Activated CD4-positive, alpha-beta T cell treated with anti-CD3 and anti-CD28 coated beads for 36 hours (primary cell): ENCODE measurements around the gene TMPRSS9. TPM values are rescaled to one million over a fixed set of nuclear protein-coding genes. Genes with fewer than 3 reads are reported as not detected.

Experiments used
- ATAC-seq: fragments of 200-7000 bp; cut with Tn5 transposase; one replicate; pipeline ENCODE4 v1.10.0; 2021; ENCODE audit warnings: mild to moderate bottlenecking, moderate library complexity
- CTCF ChIA-PET: fragments of 350-600 bp; sonication (Branson Sonifier 250); formaldehyde crosslinking; loops from one replicate; lab custom pipeline; 2021; ENCODE audit warnings: antibody characterized with exemption; lab: Charles Lee
- POLR2A ChIA-PET: fragments of 350-600 bp; sonication (Branson Sonifier 250); formaldehyde crosslinking; loops from one replicate; lab custom pipeline; 2021; ENCODE audit warnings: antibody characterized with exemption, inconsistent platforms; lab: Charles Lee
- DNase-seq: peaks from one replicate; pipeline ENCODE4 v3.0.0-alpha.2; 2020
- H3K27ac Mint-ChIP-seq: one replicate; pipeline ENCODE4 v1.8.0; 2021; ENCODE audit warnings: mixed read lengths
- H3K27me3 Mint-ChIP-seq: one replicate; pipeline ENCODE4 v1.8.0; 2021; ENCODE audit warnings: mixed read lengths
- H3K36me3 Mint-ChIP-seq: one replicate; pipeline ENCODE4 v1.8.0; 2021; ENCODE audit warnings: low read depth, mixed read lengths
- H3K4me1 Mint-ChIP-seq: one replicate; pipeline ENCODE4 v1.8.0; 2021; ENCODE audit warnings: mixed read lengths
- H3K4me3 Mint-ChIP-seq: one replicate; pipeline ENCODE4 v1.8.0; 2021; ENCODE audit warnings: mild to moderate bottlenecking, moderate library complexity, mixed read lengths
- H3K9me3 Mint-ChIP-seq: one replicate; pipeline ENCODE4 v1.8.0; 2021; ENCODE audit warnings: low read depth, mixed read lengths
- intact Hi-C, 2 experiments: fragments of 100-400 bp; cut with DNase I in 1 of 2; cut with micrococcal nuclease in 1 of 2; formaldehyde crosslinking; loops; one replicate each; pipeline versions ENCODE4 v1.14.2 to v1.15.1; 2022 to 2024; cut with DNase I, micrococcal nuclease
- total RNA-seq, 2 experiments: library from RNA; stranded (reverse); gene quantifications; one replicate each; pipeline ENCODE4 v1.2.3, GENCODE V29; 2021

The TMPRSS9 gene
- total RNA-seq, 2 experiments from 2014 or later = not detected

GRCh38 chr19:2436384-2436783 lies 76.3 kb downstream of the TMPRSS9 start:
- ATAC-seq = no peak
- CTCF ChIA-PET = interaction anchor here (1.0 kb wide), 1 partner anchor 9 kb away, joined by 4 read pairs; the partner anchor contains the start of gene TIMM13

GRCh38 chr19:2436926-2437325 lies 76.9 kb downstream of the TMPRSS9 start:
- ATAC-seq (no peak), DNase-seq (no peak)
- Mint-ChIP-seq H3K4me3 (no peak overlapping the region), H3K4me1 (no peaks in the 10 kb centered on the region), H3K9me3 (no peaks in the 10 kb centered on the region), H3K36me3 (peaks cover 23% of the 10 kb centered on the region), H3K27me3 (no peaks in the 10 kb centered on the region), H3K27ac (no peak overlapping the region)
- POLR2A ChIA-PET = no interaction called here
- CTCF ChIA-PET = interaction anchor here (1.0 kb wide), 1 partner anchor 9 kb away, joined by 4 read pairs; the partner anchor contains the start of gene TIMM13
- intact Hi-C loops = no loop called here

More at GRCh38 chr19:2436384-2436783, 76.3 kb downstream of the TMPRSS9 start:
- H3K9me3 Mint-ChIP-seq = no peaks in the 10 kb centered on the region
- POLR2A ChIA-PET = no interaction called here
- DNase-seq = no peak
- H3K4me1 Mint-ChIP-seq = no peaks in the 10 kb centered on the region
- H3K36me3 Mint-ChIP-seq = peaks cover 28% of the 10 kb centered on the region
- no peaks in the 10 kb centered on the region for H3K27me3 Mint-ChIP-seq
- no peak overlapping the region for H3K27ac Mint-ChIP-seq
- no peak overlapping the region for H3K4me3 Mint-ChIP-seq
- intact Hi-C loops = no loop called here

- no peaks in the 10 kb centered on the region for H3K4me1 Mint-ChIP-seq
- no peak overlapping the region for H3K27ac Mint-ChIP-seq
Observed at GRCh38 chr19:2438178-2438577, 78.1 kb downstream of the TMPRSS9 start.

GRCh38 chr19:2440515-2440914 lies 80.5 kb downstream of the TMPRSS9 start:
- no peaks in the 10 kb centered on the region for H3K9me3 Mint-ChIP-seq
- ATAC-seq = no peak
- ChIA-PET POLR2A (no interaction called here), CTCF (interaction anchor here (0.6 kb wide), 1 partner anchor 45 kb away, joined by 3 read pairs; no protein-coding TSS in a partner anchor)
- H3K27ac Mint-ChIP-seq = no peak overlapping the region
- DNase-seq = no peak
- peaks cover 16% of the 10 kb centered on the region for H3K36me3 Mint-ChIP-seq
- no peak overlapping the region for H3K4me3 Mint-ChIP-seq
- no peaks in the 10 kb centered on the region for H3K27me3 Mint-ChIP-seq
- intact Hi-C loops = no loop called here
- no peaks in the 10 kb centered on the region for H3K4me1 Mint-ChIP-seq

More at GRCh38 chr19:2438178-2438577, 78.1 kb downstream of the TMPRSS9 start:
- ATAC-seq = no peak
- H3K4me3 Mint-ChIP-seq = no peak overlapping the region
- CTCF ChIA-PET = no interaction called here
- POLR2A ChIA-PET = interaction anchor here (0.6 kb wide), 2 partner anchors 10 to 199 kb away, joined by 3 read pairs; no protein-coding TSS in a partner anchor
- H3K9me3 Mint-ChIP-seq = no peaks in the 10 kb centered on the region
- intact Hi-C loops = no loop called here
- no peaks in the 10 kb centered on the region for H3K27me3 Mint-ChIP-seq
- DNase-seq = no peak
- H3K36me3 Mint-ChIP-seq = peaks cover 17% of the 10 kb centered on the region

- Mint-ChIP-seq H3K36me3 (peaks cover 14% of the 10 kb centered on the region), H3K4me3 (no peak overlapping the region), H3K9me3 (no peaks in the 10 kb centered on the region), H3K27ac (no peak overlapping the region), H3K27me3 (no peaks in the 10 kb centered on the region), H3K4me1 (peaks cover under 1% of the 10 kb centered on the region)
- intact Hi-C loops = no loop called here
- no peak for DNase-seq
- no peak for ATAC-seq
- POLR2A ChIA-PET = interaction anchor here (1.7 kb wide), 1 partner anchor 13 kb away, joined by 4 read pairs; no protein-coding TSS in a partner anchor
- CTCF ChIA-PET = interaction anchor here (0.6 kb wide), 1 partner anchor 45 kb away, joined by 3 read pairs; no protein-coding TSS in a partner anchor
Observed at GRCh38 chr19:2441096-2441752, 81.2 kb downstream of the TMPRSS9 start.

GRCh38 chr19:2443116-2443784 lies 83.2 kb downstream of the TMPRSS9 start:
- ChIA-PET POLR2A (interaction anchor here (0.6 kb wide), 1 partner anchor 271 kb away, joined by 4 read pairs; no protein-coding TSS in a partner anchor), CTCF (interaction anchor here (0.6 to 1.0 kb wide), 2 partner anchors 144 to 158 kb away, joined by 3 to 4 read pairs; no protein-coding TSS in a partner anchor)
- Mint-ChIP-seq H3K27ac (no peak overlapping the region), H3K36me3 (peaks cover 12% of the 10 kb centered on the region), H3K27me3 (no peaks in the 10 kb centered on the region), H3K4me3 (no peak overlapping the region), H3K4me1 (peaks cover 15% of the 10 kb centered on the region), H3K9me3 (no peaks in the 10 kb centered on the region)
- intact Hi-C loops = no loop called here
- DNase-seq (no peak), ATAC-seq (no peak)

- CTCF ChIA-PET = interaction anchor here (0.6 kb wide), 1 partner anchor 158 kb away, joined by 4 read pairs; no protein-coding TSS in a partner anchor
- POLR2A ChIA-PET = no interaction called here
- Mint-ChIP-seq H3K27me3 (no peaks in the 10 kb centered on the region), H3K36me3 (peaks cover 12% of the 10 kb centered on the region), H3K4me1 (peaks cover 15% of the 10 kb centered on the region), H3K4me3 (no peak overlapping the region), H3K27ac (no peak overlapping the region), H3K9me3 (no peaks in the 10 kb centered on the region)
- intact Hi-C loops = no loop called here
- no peak for ATAC-seq
- DNase-seq = no peak
Observed at GRCh38 chr19:2443785-2444182, 83.7 kb downstream of the TMPRSS9 start.

- Mint-ChIP-seq H3K27ac (no peak overlapping the region), H3K36me3 (peaks cover 12% of the 10 kb centered on the region), H3K9me3 (no peaks in the 10 kb centered on the region), H3K4me3 (no peak overlapping the region), H3K27me3 (no peaks in the 10 kb centered on the region), H3K4me1 (peaks cover 15% of the 10 kb centered on the region)
- intact Hi-C loops = no loop called here
- ATAC-seq (no peak), DNase-seq (no peak)
- ChIA-PET CTCF (interaction anchor here (0.5 to 0.6 kb wide), 2 partner anchors 159 to 169 kb away, joined by 3 to 4 read pairs; no protein-coding TSS in a partner anchor), POLR2A (interaction anchor here (0.7 kb wide), 1 partner anchor 17 kb away, joined by 3 read pairs; no protein-coding TSS in a partner anchor)
Observed at GRCh38 chr19:2444251-2445002, 84.4 kb downstream of the TMPRSS9 start.

- ATAC-seq = peak; percentile 78
Observed at GRCh38 chr19:2446381-2446780, 86.3 kb downstream of the TMPRSS9 start.

GRCh38 chr19:2449019-2449418 lies 89.0 kb downstream of the TMPRSS9 start:
- ATAC-seq = no peak
- Mint-ChIP-seq H3K36me3 (peaks cover 4% of the 10 kb centered on the region), H3K27ac (no peak overlapping the region), H3K4me3 (no peak overlapping the region), H3K27me3 (no peaks in the 10 kb centered on the region), H3K9me3 (no peaks in the 10 kb centered on the region), H3K4me1 (peaks cover 15% of the 10 kb centered on the region)
- no peak for DNase-seq
- ChIA-PET POLR2A (interaction anchor here (1.2 kb wide), 1 partner anchor 11 kb away, joined by 3 read pairs; no protein-coding TSS in a partner anchor), CTCF (interaction anchor here (1.5 kb wide), 1 partner anchor 20 kb away, joined by 3 read pairs; no protein-coding TSS in a partner anchor)
- intact Hi-C loops = no loop called here

More at GRCh38 chr19:2446381-2446780, 86.3 kb downstream of the TMPRSS9 start:
- Mint-ChIP-seq H3K4me3 (peak overlapping the region; percentile 26), H3K27ac (peak overlapping the region; percentile 55), H3K36me3 (peaks cover 8% of the 10 kb centered on the region), H3K4me1 (peaks cover 15% of the 10 kb centered on the region), H3K27me3 (no peaks in the 10 kb centered on the region), H3K9me3 (no peaks in the 10 kb centered on the region)
- peak; percentile 67 for DNase-seq
- CTCF ChIA-PET = interaction anchor here (0.5 to 0.7 kb wide), 2 partner anchors 295 to 390 kb away, joined by 3 read pairs; partner anchors contain the start of gene AP3D1
- POLR2A ChIA-PET = interaction anchor here (0.9 to 1.0 kb wide), 2 partner anchors 24 to 29 kb away, joined by 3 to 4 read pairs; partner anchors contain the start of gene GADD45B
- intact Hi-C loops = no loop called here
